ENCODE measurements around the gene JAML. TPM values are rescaled to one million over a fixed set of nuclear protein-coding genes. Genes with fewer than 3 reads are reported as not detected.

The JAML gene
- polyA plus RNA-seq, 1 donor (not counting 4 experiments of a cell fraction or from before 2014, with no cell fraction given) = 0.01 TPM

DNA sequence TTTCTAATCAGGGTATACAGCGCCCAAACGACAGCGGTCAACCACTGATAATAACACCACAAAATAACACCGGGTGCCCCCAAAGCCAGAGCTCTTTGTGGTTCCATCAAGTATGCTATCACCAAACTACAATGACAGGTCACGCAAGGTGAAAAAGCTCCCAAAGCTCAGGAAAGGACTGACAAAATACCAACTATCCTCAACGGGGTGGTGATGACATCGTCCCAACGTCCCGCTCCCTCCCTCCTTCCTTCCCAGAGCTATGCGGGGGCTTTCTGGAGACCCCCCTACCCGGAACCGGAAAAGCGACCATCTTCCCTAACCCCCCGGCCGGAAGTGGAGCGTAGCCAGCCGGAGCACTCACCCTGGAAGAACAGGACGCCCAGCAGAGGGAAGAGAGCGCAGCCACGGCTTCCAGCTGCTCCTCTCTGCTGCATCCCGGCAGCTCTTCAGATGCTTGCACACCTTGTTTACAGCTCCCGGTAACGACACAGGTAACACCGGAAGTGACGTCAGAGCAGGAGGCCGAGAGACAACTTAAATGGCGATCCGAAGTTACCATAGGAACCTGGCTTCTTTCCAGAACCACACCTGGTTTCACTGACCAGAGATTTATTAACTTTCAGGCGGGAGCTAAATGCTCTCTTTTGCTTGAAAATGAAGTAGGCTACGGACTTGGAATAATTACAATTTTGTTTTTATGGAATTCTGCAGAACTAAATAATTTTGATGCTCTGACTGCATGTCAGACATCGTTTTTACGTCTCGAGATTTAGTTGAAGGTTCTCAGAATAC is 27.2 kb upstream of the JAML start, which contains the start of gene MPZL3:
TSS of gene MPZL3 (minus strand) at position 508 of the 795 bp plus-strand sequence. CDS start at position 437, 71 bp downstream.
- no peak for TF ChIP-seq EZH2 (IDR thresholded peaks at IDR 0.05; ENCODE audit: low read length)
- peak in 1 of 3 experiments; percentile 8 for TF ChIP-seq CTCF (optimal IDR thresholded peaks at IDR 0.05 in 1 of 3, IDR thresholded peaks at IDR 0.05 in 1 of 3, conservative IDR thresholded peaks at IDR 0.05 in 1 of 3; ENCODE audit: extremely low read depth in 1 of 3, insufficient read depth in 2 of 3, low read length in 3 of 3)
- Histone ChIP-seq H3K9me3 (ENCODE audit: control insufficient read depth, low read depth, low read length) (no peaks in the 10 kb centered on the region), H4K20me1 (ENCODE audit: control insufficient read depth, extremely low read depth, insufficient read depth, low read length) (no peaks in the 10 kb centered on the region), H3K4me2 (ENCODE audit: control insufficient read depth, extremely low read depth, insufficient read depth, low read depth, low read length) (peak within 1 kb of the TSS; percentile 84), H3K4me3 (ENCODE audit: control insufficient read depth in 2 of 3, extremely low read depth in 1 of 3, insufficient read depth in 2 of 3, low read depth in 1 of 3, low read length in 3 of 3) (peak within 1 kb of the TSS; percentile 71 to 97 (median 97)), H3K36me3 (ENCODE audit: control insufficient read depth in 2 of 2, extremely low read depth in 1 of 2, insufficient read depth in 2 of 2, low read length in 2 of 2) (peaks cover 2 to 12% of the 10 kb centered on the region in 2 experiments), H3K27ac (ENCODE audit: control insufficient read depth, insufficient read depth, low read length) (peak within 1 kb of the TSS; percentile 99), H3K9ac (ENCODE audit: control insufficient read depth, extremely low read depth, insufficient read depth, low read length) (peak within 1 kb of the TSS; percentile 98), H2AFZ (ENCODE audit: control insufficient read depth, low read length) (peak within 1 kb of the TSS; percentile 94), H3K79me2 (ENCODE audit: control insufficient read depth, insufficient read depth, low read length) (peaks cover 9% of the 10 kb centered on the region), H3K4me1 (ENCODE audit: control insufficient read depth, extremely low read depth, insufficient read depth, low read length) (peaks cover 11% of the 10 kb centered on the region), H3K9me1 (ENCODE audit: control insufficient read depth, extremely low read depth, insufficient read depth, low read length) (no peaks in the 10 kb centered on the region), H3K27me3 (ENCODE audit: control insufficient read depth, extremely low read depth, insufficient read depth, low read length) (no peaks in the 10 kb centered on the region)
- FAIRE-seq = peak; percentile 98
- peak; percentile 98 for DNase-seq (ENCODE audit: low read depth, low spot score)
- dilution Hi-C loops (cut with MboI; ENCODE audit: extremely low pct_ligation_motif_present, low sequenced_read_pairs) = no loop called here

GRCh38 chr11:118247041-118247440 is 22.2 kb upstream of the JAML start:
- no peaks in the 10 kb centered on the region for H3K27me3 ChIP-seq (ENCODE audit: control insufficient read depth, extremely low read depth, insufficient read depth, low read length)
- H3K9me3 ChIP-seq (ENCODE audit: control insufficient read depth, low read depth, low read length) = no peaks in the 10 kb centered on the region
- peaks cover 13% of the 10 kb centered on the region for H3K79me2 ChIP-seq (ENCODE audit: control insufficient read depth, insufficient read depth, low read length)
- H3K4me1 ChIP-seq (ENCODE audit: control insufficient read depth, extremely low read depth, insufficient read depth, low read length) = peaks cover 11% of the 10 kb centered on the region
- H3K36me3 ChIP-seq (ENCODE audit: control insufficient read depth in 2 of 2, extremely low read depth in 1 of 2, insufficient read depth in 2 of 2, low read length in 2 of 2) = no peaks in the 10 kb centered on the region
- no peak overlapping the region for H3K4me2 ChIP-seq (ENCODE audit: control insufficient read depth, extremely low read depth, insufficient read depth, low read depth, low read length)
- TF ChIP-seq EZH2 (IDR thresholded peaks at IDR 0.05; ENCODE audit: low read length) = no peak
- TF ChIP-seq CTCF (optimal IDR thresholded peaks at IDR 0.05 in 1 of 3, IDR thresholded peaks at IDR 0.05 in 1 of 3, conservative IDR thresholded peaks at IDR 0.05 in 1 of 3; ENCODE audit: extremely low read depth in 1 of 3, insufficient read depth in 2 of 3, low read length in 3 of 3) = no peak
- FAIRE-seq (no peak), DNase-seq (ENCODE audit: low read depth, low spot score) (no peak)
- H4K20me1 ChIP-seq (ENCODE audit: control insufficient read depth, extremely low read depth, insufficient read depth, low read length) = no peaks in the 10 kb centered on the region
- H3K27ac ChIP-seq (ENCODE audit: control insufficient read depth, insufficient read depth, low read length) = no peak overlapping the region
- H3K9ac ChIP-seq (ENCODE audit: control insufficient read depth, extremely low read depth, insufficient read depth, low read length) = no peak overlapping the region
- no peak overlapping the region for H3K4me3 ChIP-seq (ENCODE audit: control insufficient read depth in 2 of 3, extremely low read depth in 1 of 3, insufficient read depth in 2 of 3, low read depth in 1 of 3, low read length in 3 of 3)
- no peak overlapping the region for H2AFZ ChIP-seq (ENCODE audit: control insufficient read depth, low read length)
- dilution Hi-C loops (cut with MboI; ENCODE audit: extremely low pct_ligation_motif_present, low sequenced_read_pairs) = no loop called here
- no peaks in the 10 kb centered on the region for H3K9me1 ChIP-seq (ENCODE audit: control insufficient read depth, extremely low read depth, insufficient read depth, low read length)
